Cardiac muscle cell (in vitro differentiated cells and primary cell): Measurements from ENCODE around the gene CR2. TPM values are rescaled to one million over a fixed set of nuclear protein-coding genes. Genes with fewer than 3 reads are reported as not detected.
"Not testable (repeated sequence)": the region's sequence is repeated elsewhere in the genome, so short reads cannot be mapped to it uniquely, and the experiment has no call there.

Source experiments
- DNase-seq, 2 donors: peaks; one replicate each; pipeline versions ENCODE4 v3.0.0 to v3.0.0-alpha.2; 2010 to 2017; ENCODE audit warnings: low read depth in 1 of 2, low spot score in 1 of 2
- H3K27ac ChIP-seq: fragments of 200-600 bp; sonication (generic); 2 replicates; pipeline ENCODE4 v1.5.1; 2016
- H3K27me3 ChIP-seq: fragments of 200-600 bp; sonication (generic); 2 replicates; pipeline ENCODE4 v1.6.0; 2016; ENCODE audit warnings: control low read depth
- H3K36me3 ChIP-seq: fragments of 200-600 bp; sonication (generic); 2 replicates; pipeline ENCODE4 v1.5.1; 2016; ENCODE audit warnings: control low read depth
- H3K4me1 ChIP-seq: fragments of 200-600 bp; sonication (generic); 2 replicates; pipeline ENCODE4 v1.8.1; 2017; ENCODE audit warnings: low read depth, mild to moderate bottlenecking, mixed run types
- H3K4me3 ChIP-seq: fragments of 200-600 bp; sonication (generic); 2 replicates; pipeline ENCODE4 v1.5.1; 2016; ENCODE audit warnings: mild to moderate bottlenecking
- H3K9me3 ChIP-seq: fragments of 200-600 bp; sonication (generic); 2 replicates; pipeline ENCODE4 v1.5.1; 2017; ENCODE audit warnings: low read depth, mild to moderate bottlenecking, control low read depth
- polyA plus RNA-seq: library from polyadenylated mRNA; unstranded; fragments of >200 nt; fragmentation: Nextera tagmentation; extraction: Ambion mirVana; gene quantifications from 2 replicates; pipeline ENCODE4 v1.2.1, GENCODE V29; 2016
- total RNA-seq: library from RNA; depleted of rRNA; stranded (reverse); fragments of >200 nt; gene quantifications from 2 replicates; pipeline ENCODE4 v1.2.3, GENCODE V29; 2016
- TF ChIP-seq, protein P1 (sequence below): IDR thresholded peaks from 2 replicates; pipeline ENCODE4 v1.5.1; 2012; ENCODE audit warnings: low read depth, mild to moderate bottlenecking, low read length

The CR2 gene
- total and polyA plus RNA-seq, 2 experiments from 2014 or later, result not detected

DNA sequence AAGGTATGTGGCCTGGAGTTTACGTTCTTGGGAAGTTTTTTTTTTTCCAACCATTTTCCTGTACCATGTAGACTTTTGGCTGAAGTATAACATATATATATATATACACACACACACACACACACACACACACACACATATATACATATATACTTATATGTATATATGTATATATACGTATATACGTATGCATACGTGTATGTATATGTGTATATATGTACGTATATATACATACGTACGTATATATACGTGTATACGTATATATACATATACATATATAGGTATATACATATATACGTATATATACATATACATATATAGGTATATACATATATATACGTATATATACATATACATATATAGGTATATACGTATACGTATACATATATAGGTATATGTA is 60.8 kb downstream of the CR2 start:
- no peak for DNase-seq
- Histone ChIP-seq H3K4me3 (no peak overlapping the region), H3K9me3 (no peaks in the 10 kb centered on the region), H3K36me3 (no peaks in the 10 kb centered on the region), H3K27me3 (no peaks in the 10 kb centered on the region), H3K4me1 (no peaks in the 10 kb centered on the region), H3K27ac (no peak overlapping the region)
- TF ChIP-seq, protein P1, sequence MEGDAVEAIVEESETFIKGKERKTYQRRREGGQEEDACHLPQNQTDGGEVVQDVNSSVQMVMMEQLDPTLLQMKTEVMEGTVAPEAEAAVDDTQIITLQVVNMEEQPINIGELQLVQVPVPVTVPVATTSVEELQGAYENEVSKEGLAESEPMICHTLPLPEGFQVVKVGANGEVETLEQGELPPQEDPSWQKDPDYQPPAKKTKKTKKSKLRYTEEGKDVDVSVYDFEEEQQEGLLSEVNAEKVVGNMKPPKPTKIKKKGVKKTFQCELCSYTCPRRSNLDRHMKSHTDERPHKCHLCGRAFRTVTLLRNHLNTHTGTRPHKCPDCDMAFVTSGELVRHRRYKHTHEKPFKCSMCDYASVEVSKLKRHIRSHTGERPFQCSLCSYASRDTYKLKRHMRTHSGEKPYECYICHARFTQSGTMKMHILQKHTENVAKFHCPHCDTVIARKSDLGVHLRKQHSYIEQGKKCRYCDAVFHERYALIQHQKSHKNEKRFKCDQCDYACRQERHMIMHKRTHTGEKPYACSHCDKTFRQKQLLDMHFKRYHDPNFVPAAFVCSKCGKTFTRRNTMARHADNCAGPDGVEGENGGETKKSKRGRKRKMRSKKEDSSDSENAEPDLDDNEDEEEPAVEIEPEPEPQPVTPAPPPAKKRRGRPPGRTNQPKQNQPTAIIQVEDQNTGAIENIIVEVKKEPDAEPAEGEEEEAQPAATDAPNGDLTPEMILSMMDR, result no peak

DNA sequence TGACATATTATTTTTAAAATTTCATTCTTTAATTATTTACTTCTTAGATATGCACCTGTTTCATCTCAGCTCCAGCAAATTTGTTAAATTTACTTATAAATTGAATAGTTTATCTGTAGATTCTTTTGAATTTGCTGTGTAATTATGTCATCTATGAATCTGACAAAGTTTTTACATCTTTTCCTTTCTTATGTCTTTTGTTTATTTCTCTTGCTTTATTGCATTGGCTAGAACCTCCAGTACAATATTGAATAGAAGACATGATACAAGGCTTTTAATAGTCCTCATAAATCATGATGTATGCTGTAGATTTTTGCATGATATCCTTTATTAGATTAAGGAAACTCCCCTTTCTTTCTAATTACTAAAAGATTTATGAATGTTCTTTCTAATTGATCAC is 62.6 kb downstream of the CR2 start:
- no peaks in the 10 kb centered on the region for H3K9me3 ChIP-seq
- H3K27ac ChIP-seq, result no peak overlapping the region
- TF ChIP-seq, protein P1, result no peak
- no peak overlapping the region for H3K4me3 ChIP-seq
- H3K36me3 ChIP-seq, result no peaks in the 10 kb centered on the region
- no peaks in the 10 kb centered on the region for H3K4me1 ChIP-seq
- DNase-seq, result no peak
- no peaks in the 10 kb centered on the region for H3K27me3 ChIP-seq

DNA sequence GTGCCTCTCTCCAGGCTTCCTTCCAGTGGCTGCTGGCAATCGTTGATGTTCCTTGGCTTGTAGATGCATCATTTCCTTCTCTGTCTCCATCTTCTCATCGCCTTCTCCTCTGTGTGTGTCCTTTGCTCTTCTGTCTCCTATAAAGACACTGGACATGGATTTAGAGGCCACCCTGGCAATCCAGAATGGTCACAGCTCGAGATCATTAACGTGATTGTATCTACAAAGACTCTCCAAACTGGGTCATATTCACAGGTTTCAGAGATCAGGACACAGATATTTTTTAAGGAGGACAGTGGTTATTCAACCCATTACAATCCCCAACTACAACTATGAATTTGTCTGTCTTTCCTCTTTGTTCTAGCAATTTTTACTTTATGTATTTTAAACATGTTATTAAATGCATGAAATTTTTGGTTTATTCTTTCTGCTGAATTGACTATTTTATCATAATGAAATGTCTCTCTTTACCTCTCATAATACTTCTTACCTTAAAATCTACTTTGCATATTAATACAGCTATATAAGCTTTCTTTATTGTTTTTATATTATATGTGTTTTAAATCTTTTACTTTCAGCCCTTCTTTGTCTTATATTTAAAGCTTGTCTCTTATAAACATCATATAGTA is 64.6 kb downstream of the CR2 start:
- H3K36me3 ChIP-seq, result no peaks in the 10 kb centered on the region
- H3K27ac ChIP-seq, result no peak overlapping the region
- H3K4me3 ChIP-seq, result no peak overlapping the region
- no peaks in the 10 kb centered on the region for H3K4me1 ChIP-seq
- H3K27me3 ChIP-seq, result no peaks in the 10 kb centered on the region
- TF ChIP-seq, protein P1, result no peak
- no peak for DNase-seq
- no peaks in the 10 kb centered on the region for H3K9me3 ChIP-seq

DNA sequence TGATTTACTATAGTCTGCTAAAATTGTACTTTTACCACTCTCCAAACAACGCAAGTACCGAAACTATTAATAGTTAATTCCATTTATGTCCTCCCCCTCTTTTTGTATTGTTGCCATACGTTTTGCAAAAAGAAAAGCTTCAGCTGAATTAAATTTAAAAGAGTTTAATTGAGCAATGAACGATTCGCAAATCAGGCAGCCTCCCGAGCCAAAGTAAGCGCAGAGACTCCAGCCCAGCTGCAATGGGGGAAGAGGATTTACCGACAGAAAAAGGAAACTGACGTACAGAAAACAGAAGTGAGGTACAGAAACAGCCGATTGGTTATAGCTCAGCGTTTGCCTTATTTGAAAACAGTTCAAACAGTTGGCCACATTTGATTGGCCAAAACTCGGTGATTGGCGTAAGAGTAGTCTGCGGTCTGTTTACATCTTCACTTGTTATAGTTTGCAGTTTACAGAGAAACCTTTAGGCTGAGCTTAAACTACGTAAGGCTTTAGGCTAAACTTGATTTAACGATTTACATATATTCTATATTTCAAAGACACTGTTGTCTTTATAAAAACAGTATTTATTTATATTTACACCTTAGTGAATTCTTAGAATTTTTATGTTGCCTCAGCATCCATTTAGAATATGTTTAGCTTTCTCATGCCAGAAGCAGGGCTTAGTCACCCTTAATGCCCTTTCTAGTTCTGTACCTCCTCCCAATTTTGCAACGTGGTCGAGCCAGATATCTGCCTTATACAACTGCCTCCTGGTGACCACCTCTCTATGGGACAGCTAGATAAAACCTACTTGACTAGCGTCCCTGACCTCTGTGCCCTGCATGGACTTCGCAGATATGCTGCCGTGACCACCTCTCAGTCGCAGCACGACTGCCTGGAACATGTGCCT is 65.6 kb downstream of the CR2 start:
- Histone ChIP-seq H3K27me3 (no peaks in the 10 kb centered on the region), H3K4me3 (no peak overlapping the region), H3K27ac (no peak overlapping the region), H3K4me1 (no peaks in the 10 kb centered on the region), H3K36me3 (no peaks in the 10 kb centered on the region), H3K9me3 (no peaks in the 10 kb centered on the region)
- TF ChIP-seq, protein P1, result no peak
- DNase-seq, result peak in 1 of 2 donors; percentile 13

DNA sequence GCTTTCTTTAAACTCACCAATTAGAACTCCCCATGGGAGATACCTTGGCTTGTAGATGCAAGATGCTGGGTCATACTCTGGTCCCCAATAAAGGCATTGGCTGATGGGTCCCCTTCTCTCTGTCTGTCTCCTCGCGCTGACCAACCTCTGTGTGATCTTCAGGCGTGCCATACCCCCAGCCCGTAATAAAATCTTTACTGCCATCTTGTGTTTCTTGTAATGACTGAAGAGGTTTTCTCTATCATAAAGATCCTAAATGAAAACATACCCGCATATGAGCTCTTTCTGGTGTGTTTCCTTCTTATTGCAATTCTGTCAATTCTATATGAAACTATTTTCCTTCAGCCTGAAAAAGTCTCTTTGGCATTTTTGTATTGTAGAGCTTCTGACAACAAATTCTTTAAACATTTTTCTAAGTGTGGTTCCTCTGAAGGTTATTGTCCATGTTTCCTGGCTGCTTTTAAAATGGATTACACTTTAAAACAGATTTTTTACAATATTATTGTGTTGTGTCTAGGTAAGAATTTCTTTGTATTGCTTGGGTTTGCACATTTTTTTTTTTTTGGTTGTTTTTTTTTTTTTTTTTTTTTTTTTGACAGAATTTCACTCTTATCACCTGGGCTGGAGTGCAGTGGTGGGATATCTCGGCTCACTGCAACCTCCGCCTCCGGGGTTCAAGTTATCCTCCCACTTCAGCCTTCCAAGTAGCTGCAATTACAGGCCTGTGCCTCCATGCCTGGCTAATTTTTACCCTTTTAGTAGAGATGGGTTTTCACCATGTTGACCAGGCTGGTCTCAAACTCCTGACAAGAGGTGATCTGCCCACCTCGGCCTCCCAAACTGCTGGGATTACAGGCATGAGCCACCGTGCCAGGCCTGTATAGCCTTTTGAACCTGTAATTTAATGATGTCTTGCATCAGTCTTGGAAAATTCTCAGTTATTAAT is 66.5 kb downstream of the CR2 start:
- not testable (repeated sequence) for H3K27ac ChIP-seq, H3K36me3 ChIP-seq, H3K27me3 ChIP-seq, H3K4me3 ChIP-seq, DNase-seq, H3K9me3 ChIP-seq, H3K4me1 ChIP-seq

DNA sequence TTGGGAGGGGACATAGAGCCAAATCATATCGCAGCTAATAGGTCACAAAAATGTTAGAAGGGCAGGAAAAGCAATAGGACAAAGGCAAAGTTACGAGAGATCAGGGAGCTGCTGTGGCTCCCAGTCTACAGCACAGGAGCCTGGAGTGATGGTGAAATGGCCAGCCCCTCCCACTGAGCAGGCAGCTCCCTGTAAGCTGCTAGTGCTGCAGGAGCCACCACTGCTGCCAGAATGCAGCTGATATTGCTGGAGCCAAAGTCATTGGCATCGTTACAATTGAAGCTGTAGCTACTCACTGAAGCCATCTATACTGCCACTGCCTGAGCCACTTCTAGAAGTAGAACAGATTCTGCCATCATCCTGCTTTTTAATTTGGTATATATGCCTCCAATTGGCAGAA is 71.1 kb downstream of the CR2 start:
- not testable (repeated sequence) for H3K9me3 ChIP-seq

DNA sequence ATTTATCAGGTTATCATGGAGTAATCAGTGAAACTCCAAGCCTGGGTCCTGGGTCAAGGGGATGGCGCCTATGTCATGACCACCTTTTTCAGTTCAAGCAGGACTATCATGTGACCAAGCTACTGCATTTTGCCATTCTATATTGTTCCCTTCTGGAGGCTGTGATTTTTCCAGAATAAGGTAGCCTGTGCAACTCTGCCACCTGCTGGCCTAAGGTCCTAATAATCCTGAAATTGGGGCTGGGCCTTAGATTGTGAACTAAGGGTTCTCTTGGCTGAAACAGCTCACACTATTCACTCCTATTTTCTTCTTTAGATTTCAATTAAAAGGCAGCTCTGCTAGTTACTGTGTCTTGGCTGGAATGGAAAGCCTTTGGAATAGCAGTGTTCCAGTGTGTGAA is 74.3 kb downstream of the CR2 start:
- H3K36me3 ChIP-seq, H3K27me3 ChIP-seq, H3K27ac ChIP-seq, H3K4me3 ChIP-seq, DNase-seq, H3K4me1 ChIP-seq, H3K9me3 ChIP-seq: not testable (repeated sequence)

More for the DNA sequence above, 71.1 kb downstream of the CR2 start:
- not testable (repeated sequence) for H3K4me1 ChIP-seq, H3K4me3 ChIP-seq, DNase-seq, H3K27me3 ChIP-seq, H3K36me3 ChIP-seq, H3K27ac ChIP-seq

DNA sequence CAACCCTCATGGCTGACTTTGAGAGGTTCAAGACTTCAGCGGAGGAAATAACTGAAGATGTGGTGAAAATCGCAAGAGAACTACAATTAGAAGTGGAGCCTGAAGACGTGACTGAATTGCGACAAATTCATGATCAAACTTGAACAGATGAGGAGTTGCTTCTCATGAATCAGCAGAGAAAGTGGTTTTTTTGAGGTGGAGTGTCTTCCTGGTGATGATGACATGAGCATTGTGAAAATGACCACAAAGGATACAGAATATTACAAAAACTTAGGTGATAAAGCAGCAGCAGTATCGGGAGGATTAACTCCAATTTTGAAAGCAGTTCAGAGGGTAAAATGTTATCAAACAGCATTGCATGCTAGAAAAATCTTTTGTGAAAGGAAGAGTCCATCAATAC is 82.1 kb downstream of the CR2 start:
- not testable (repeated sequence) for H3K36me3 ChIP-seq, H3K9me3 ChIP-seq, H3K4me3 ChIP-seq, H3K27ac ChIP-seq, H3K4me1 ChIP-seq, DNase-seq, H3K27me3 ChIP-seq
